Limb (tissue), 2 donors: ENCODE data around the gene P4HA2.

ENCODE experiments used
- DNase-seq, 2 donors: peaks; one replicate each; pipeline ENCODE4 v3.0.0-alpha.2; 2016; ENCODE audit errors: extremely low spot score in 2 of 2

The P4HA2 gene

GRCh38 chr5:132227485-132228240 is at the start of gene P4HA2:
P4HA2 (minus strand) TSS chr5:132227853; CDS start chr5:132218626, 9,227 bp downstream.
- DNase-seq, result peak; percentile 73 to 87

GRCh38 chr5:132277256-132277655 is 49.6 kb upstream of the P4HA2 start:
- DNase-seq, result peak in 1 of 2 donors; percentile 13

- peak in 1 of 2 donors; percentile 18 for DNase-seq
Observed at GRCh38 chr5:132275367-132276220, 47.9 kb upstream of the P4HA2 start.

- DNase-seq, result peak in 1 of 2 donors; percentile 16
Observed at GRCh38 chr5:132274050-132274792, 46.6 kb upstream of the P4HA2 start.

- DNase-seq, result peak in 1 of 2 donors; percentile 7
Observed at GRCh38 chr5:132273631-132274030, 46.0 kb upstream of the P4HA2 start.

GRCh38 chr5:132272311-132273210 is 44.9 kb upstream of the P4HA2 start:
- DNase-seq, result peak; percentile 70 to 84

GRCh38 chr5:132271251-132272246 is 43.9 kb upstream of the P4HA2 start:
- DNase-seq, result peak in 1 of 2 donors; percentile 30

- DNase-seq, result peak in 1 of 2 donors; percentile 62
Observed at GRCh38 chr5:132270706-132271105, 43.1 kb upstream of the P4HA2 start.

- no peak for DNase-seq
Observed at GRCh38 chr5:132270335-132270665, 42.6 kb upstream of the P4HA2 start.

- peak in 1 of 2 donors; percentile 18 for DNase-seq
Observed at GRCh38 chr5:132269635-132270334, 42.1 kb upstream of the P4HA2 start.

- DNase-seq, result peak in 1 of 2 donors; percentile 65
Observed at GRCh38 chr5:132268769-132269551, 41.3 kb upstream of the P4HA2 start.

- peak in 1 of 2 donors; percentile 59 for DNase-seq
Observed at GRCh38 chr5:132267931-132268768, 40.5 kb upstream of the P4HA2 start.

- no peak for DNase-seq
Observed at GRCh38 chr5:132267166-132267739, 39.6 kb upstream of the P4HA2 start.

- no peak for DNase-seq
Observed at GRCh38 chr5:132266836-132267160, 39.1 kb upstream of the P4HA2 start.

- DNase-seq, result peak in 1 of 2 donors; percentile 32
Observed at GRCh38 chr5:132266031-132266835, 38.6 kb upstream of the P4HA2 start.
